Measurements from ENCODE around the gene EPHA10.

Gene EPHA10

DNA sequence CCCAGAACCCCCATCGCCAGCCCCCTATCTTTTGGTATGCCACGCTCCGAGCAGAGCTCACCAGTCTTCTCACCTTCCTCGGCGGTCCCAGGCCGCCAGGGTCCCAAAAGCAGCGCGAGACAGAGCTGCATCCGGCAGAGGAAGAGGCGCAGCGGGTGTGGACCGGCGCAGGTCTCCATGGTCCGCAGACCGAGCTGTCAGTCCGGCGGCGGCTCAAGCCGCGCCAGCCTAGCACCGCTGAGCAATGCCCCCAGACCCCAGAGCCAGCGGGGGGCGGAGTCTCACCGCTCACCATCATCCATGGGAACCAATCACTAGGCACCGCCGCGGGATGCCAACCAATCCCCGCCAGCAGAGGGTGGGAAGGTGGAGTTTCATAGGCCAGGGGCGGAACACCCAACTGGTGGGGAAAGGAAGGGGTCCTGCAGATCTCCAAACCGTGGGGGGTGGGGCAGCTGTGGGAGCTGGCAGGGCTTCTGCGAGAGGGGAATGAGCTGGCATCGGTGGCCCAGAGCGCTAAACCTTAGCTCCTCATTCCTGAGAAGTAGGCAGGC lies at the start of gene EPHA10:
EPHA10 (minus strand) TSS at position 233 of the 554 bp plus-strand sequence; CDS start at position 179, 54 bp downstream.
- in situ Hi-C loops (cut with MboI; ENCODE audit: low sequenced_read_pairs): no loop called here

DNA sequence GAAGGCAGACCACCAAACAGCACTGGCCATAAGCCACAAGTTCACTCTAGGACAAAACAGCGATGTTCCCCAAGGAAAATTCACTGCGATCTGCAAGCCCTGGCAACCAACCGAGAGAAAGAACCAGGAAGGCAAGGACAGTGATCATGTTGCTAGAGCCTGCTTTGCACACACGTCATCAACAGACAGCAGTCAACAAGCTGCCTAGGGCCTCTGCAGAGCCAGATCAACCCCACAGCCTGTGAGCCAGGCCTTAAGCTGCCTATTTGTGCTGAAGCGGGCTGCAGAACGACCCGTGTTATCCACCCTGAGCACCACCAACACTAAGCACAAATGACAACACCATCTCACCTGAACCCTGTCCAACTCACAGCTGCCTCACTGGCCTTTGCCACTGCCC lies 49.3 kb upstream of the EPHA10 start:
- in situ Hi-C loops (cut with MboI; ENCODE audit: low sequenced_read_pairs): no loop called here

DNA sequence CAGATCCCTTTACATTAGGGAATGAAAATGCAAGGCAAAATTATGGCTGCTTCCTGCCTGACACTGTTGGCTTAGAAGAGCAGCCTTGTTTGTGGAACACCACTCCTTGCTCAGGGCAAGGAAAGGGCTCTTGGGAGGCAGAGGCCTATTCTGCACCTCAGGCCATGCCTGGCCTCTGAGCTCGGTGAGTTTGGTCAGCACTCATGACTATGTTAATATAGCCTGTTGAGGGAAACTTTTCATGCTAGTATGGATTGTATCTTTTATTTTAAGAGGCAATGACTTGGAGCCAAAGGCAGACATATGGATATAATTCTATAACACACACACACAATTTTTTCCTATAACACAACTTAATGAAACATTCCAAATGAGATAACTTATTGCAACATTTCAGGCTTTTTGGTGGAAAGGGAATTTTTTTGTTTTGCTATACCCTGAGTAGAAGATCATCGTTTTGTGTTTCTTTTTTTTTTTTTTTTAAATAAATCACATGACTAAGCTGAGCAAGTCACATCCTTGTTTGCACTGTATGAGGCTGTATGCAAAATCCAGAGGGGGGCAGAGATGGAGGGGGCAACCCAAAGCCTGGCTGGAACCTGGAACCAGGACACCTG lies 48.7 kb upstream of the EPHA10 start:
- in situ Hi-C loops (cut with MboI; ENCODE audit: low sequenced_read_pairs): no loop called here

DNA sequence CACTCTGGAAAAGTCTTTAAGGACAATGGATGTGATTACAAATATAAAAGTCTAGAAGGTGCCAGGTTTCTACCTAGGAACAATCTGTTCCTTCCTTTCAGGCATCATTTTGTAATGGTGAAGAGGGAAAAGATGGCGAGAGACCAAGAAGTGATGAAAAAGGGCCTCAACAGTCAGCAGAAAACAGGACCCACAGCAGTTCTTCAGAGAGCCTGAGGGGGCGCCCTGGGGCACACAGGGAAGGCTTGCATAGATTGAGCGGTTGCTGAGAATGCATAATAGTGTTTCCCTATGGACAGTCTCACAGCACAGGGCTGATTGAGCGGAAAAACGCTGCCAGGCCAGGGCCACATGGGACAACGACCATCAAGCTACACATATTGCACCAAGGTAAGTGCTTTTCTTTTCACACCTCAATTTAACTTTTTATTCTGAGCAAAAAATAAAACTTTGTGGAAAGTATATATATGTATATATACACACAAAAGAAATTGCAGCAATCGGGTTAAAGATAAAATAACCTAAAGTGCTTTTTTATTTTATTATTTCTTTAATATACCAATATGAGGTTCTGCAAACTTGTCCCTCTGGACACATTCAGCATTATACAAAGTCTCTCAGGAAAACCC lies 46.2 kb upstream of the EPHA10 start:
- in situ Hi-C loops (cut with MboI; ENCODE audit: low sequenced_read_pairs): no loop called here

DNA sequence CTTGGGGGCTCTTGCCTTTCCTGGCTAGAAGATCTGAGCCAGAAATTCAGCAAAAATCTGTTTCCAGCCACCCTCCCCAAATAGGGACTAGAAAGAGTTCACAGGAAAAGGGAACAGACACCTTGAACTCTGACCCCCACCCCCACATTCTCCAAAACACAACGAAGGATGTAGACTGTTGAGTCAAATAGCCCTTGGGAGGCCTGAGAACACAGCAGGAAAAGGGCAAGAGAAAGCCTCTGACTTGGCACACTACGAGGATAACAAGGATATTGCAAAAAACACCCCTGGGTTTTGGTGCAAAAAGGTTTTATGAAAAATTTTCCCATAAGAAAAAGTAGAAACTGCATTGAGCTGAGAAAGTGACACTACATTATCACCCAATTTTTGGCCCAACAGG lies 45.0 kb upstream of the EPHA10 start:
- in situ Hi-C loops (cut with MboI; ENCODE audit: low sequenced_read_pairs): no loop called here

DNA sequence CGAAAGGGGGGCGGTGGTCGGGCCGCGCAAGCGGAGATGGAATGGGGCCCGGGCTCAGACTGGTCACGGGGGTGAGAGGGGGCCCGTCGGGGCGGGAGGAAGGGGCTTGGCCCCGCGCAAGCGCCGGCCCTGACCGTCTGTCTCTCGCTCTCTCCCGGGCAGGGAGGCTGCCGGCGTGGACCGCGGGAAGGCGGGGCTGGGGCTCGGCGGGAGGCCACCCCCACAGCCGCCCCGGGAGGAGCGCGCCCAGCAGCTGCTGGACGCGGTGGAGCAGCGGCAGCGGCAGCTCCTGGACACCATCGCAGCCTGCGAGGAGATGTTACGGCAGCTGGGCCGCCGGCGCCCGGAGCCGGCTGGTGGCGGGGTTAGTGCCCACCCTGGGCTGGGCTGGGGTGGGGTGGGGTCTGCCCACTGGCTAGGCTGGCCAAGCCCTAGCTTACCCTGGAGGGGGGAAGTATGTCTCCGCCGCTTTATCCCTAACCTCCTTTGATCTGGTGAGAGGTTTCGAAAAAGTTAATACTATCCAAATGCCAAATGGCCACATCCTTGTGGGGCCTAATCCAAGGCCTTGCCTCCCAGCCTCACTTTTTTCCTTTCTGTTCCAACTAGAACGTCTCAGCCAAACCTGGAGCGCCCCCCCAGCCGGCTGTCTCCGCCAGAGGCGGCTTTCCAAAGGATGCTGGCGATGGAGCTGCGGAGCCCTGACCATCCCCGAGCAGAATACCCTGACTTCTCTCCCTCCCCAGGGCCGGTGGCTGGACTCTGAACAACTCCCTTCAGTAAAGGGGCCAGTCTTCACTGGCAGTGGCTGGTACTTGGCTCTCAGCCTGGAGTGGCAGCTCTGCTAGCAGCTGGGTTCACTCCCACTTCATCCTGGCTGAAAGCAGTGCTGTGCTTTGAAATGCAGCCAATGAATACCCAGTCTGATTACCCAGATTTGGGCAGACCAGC lies 43.7 kb upstream of the EPHA10 start:
- in situ Hi-C loops (cut with MboI; ENCODE audit: low sequenced_read_pairs): no loop called here

DNA sequence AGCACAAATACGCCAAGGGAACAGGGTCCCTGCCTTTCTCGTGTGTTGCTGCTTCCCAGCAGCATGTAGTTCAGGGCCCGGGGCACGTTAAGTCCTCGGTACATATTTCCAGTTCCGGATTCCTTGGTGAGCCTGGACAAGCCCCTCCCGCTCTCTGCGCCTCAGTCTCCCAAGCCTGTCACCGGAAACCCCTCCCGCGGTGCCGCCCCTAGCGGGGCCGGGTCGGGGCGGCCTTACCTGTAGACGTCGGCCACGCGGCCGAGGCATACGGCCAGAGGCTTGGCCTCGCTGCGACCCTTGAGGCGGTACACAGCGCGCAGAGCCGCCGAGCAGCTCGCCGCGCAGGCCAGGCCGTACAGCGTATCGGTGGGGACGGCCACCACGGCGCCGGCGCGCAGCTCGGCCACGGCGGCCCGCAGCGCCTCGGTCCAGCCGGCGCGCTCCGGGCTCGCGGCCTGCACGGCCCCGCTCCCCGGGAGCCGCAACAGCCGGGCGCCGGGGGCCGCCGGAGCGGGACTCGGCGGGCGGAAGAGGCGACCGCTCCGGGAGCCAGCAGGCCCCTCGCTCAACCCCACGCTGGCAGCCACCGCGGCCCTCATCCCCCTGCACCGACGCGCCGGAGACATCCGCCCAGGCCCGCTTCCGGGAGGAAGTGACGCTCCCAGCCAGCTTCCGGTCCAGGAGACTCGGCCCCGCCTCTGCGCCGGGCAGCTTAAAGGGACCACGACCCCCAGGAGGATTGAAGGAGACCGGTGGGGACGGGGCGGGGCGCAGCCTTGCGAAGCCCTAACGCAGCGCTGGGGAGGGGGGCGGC lies 42.8 kb upstream of the EPHA10 start, which contains the start of the genes C1orf122 and YRDC:
C1orf122 (plus strand) TSS at position 236 of the 814 bp plus-strand sequence. CDS start 615 bp downstream, outside the sequence.
YRDC (minus strand) TSS at position 654 of the 814 bp plus-strand sequence; CDS start at position 626, 28 bp downstream.
- in situ Hi-C loops (cut with MboI; ENCODE audit: low sequenced_read_pairs): no loop called here

DNA sequence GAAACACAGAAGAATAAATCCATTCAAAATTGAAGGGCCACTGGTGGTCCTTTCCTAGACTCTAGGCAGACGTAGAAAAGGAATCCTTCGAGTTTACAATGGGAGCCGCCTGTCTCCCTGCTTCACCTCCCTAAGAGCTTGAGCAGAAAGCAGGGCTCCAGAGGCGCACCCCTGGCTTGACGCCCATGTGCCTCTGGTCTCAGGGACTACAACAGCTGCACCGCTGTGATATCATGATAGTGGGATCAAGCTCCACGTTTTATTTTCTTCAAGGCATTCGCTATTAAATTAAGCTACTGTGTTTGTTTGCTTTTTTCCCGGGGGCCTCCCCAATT lies 42.3 kb upstream of the EPHA10 start:
- in situ Hi-C loops (cut with MboI; ENCODE audit: low sequenced_read_pairs): no loop called here

DNA sequence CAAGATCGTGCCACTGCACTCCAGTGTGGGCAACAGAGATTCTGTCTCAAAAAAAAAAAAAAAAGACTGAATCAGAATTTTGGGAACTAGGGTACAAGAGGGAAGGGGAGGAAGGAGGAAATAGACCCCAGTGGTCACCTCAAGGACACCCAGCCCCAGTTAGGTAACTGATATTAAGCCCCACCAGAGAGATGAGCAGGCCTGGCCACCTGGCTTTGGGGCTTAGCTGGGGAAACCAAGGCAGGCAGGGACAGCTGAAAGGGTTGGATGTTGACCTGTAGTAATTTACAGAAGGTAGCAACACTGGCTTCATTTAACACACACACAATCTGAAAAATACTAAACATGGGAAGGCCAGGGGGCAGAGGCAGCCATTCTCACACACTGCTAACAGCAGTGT lies 37.5 kb upstream of the EPHA10 start:
- in situ Hi-C loops (cut with MboI; ENCODE audit: low sequenced_read_pairs): no loop called here

DNA sequence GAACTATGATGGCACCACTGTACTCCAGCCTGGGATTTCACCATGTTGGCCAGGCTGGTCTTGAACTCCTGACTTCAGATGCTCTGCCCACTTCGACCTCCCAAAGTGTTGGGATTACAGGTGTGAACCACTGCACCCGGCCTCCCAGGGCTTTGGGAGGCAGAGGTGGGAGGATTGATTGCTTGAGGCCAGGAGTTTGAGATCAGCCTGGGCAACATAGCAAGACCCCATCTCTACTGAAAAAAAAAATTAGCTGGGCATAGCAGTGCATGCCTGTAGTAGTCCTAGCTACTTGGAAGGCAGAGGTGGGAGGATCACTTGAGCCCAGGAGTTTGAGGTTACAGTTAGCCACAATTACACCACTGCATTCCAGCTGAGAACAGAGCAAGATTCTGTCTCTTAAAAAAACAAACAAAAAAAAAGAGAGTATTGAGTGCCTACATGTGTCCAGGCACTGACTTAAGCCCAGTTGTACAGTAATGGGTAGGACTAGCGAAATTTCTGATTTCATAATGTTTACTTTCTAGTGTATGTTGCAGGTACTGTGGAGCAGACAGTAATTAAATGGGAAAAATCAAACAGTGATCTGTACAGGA lies 32.9 kb upstream of the EPHA10 start:
- in situ Hi-C loops (cut with MboI; ENCODE audit: low sequenced_read_pairs): no loop called here

DNA sequence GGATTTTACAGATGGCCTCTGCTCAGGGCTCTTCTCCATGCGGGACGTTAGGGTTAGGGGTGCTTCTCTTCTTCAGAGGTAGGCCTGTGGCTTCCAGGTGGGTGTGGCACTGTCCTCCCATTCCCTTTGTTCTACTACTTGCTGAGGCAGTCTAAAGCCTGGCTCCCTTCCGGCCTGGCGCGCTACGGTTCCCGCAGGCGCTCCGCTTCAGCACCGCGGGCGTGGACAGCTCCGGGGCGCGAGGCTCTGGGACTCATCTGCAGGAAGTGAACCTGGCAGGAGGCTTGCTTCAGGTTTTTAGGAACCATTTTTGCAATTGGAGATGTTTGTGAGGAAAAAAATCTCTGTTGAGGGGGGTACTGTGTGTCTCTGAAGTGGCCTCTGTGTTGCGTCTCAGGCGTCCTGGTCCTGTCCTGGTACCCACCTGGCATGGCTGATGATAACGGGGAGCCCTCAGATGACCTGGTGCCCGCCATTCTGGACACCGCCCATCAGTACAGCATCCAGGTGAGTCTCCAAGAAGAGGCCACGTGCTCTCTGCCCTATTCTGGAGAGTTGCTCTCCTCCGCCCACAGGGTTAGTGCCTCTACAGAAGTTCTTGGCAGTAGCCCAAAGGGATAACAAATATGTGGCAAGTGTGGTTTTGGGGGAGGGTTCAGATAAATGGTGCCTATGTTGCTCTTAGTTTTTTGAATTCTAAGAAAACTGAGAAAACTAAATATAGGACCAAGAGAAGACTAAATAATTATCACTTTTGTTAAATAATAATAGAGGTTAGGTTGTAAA lies 30.6 kb upstream of the EPHA10 start:
- in situ Hi-C loops (cut with MboI; ENCODE audit: low sequenced_read_pairs): no loop called here

DNA sequence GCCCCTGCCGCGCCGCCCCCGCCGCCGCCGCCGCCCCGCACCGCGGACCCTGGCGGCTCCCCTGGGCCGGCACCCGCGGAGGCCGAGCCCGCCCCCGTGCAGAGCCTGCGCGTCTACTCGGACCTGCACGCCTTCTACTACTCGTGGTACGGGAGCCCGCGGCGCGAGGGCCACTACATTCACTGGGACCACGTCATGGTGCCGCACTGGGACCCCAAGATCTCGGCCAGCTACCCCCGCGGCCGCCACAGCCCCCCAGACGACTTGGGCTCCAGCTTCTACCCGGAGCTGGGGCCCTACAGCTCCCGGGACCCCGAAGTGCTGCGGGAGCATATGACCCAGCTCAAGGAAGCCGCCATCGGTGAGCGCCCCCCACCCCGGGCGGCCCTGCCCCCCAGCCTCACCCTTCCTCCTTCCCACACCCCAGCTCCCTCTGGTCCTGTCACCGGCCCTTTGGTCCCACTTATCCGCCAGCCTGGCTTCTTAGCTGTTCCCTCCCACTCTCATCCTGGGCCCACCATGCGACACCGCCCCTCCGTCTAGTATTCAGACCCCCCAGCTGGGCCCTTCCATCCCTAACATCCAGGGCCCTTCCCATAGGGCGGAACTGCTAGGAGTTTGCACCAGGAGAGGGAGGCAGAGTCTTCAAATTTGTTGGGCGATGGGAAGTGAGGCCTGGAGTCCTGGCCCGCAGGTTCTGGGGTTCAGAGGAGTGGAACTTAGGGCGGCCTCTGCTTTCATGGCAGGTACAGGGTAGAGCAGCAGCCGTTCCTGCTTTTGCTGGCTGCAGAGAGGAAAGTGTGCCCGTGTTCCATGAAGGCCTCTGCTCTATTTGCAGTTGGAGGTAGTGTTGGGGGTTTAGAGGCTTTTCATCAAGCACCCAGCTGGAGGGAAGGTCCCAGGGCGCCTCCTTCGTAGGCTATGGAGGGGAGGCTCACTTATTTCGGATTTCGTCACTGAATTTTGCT lies 29.7 kb upstream of the EPHA10 start:
- in situ Hi-C loops (cut with MboI; ENCODE audit: low sequenced_read_pairs): no loop called here

DNA sequence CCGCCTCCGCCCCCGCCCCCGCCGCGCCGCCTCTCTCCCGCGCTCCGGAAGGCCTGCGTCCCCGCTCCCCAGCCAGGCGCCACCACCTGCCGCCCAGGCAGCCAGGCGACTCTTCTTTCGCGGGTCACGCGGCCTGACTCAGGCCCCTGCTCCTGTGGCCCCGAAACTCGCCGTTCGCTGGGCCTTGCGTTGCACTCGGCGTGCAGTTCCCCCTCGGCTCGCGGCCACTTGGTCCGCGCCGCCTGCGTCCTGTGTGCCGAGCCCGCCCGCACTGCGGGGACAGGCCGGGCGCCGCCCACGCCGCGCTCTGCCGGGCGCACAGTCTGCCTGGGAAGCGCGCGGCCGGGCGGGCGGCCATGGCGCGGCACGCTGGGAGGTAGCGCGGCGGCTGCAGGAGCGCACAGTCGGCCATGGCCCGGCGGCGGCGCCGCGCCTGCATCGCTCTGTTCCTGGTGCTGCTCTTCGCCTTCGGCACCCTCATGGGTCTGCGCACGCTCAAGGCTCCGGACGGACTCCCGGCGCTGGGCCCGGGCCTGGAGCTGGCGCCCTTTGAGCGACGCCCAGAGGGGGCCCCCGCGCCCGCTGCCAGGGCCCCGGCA lies 29.0 kb upstream of the EPHA10 start, which contains the start of gene MANEAL:
MANEAL (plus strand) TSS at position 75 of the 599 bp plus-strand sequence; CDS start at position 411, 336 bp downstream.
- in situ Hi-C loops (cut with MboI; ENCODE audit: low sequenced_read_pairs): no loop called here

DNA sequence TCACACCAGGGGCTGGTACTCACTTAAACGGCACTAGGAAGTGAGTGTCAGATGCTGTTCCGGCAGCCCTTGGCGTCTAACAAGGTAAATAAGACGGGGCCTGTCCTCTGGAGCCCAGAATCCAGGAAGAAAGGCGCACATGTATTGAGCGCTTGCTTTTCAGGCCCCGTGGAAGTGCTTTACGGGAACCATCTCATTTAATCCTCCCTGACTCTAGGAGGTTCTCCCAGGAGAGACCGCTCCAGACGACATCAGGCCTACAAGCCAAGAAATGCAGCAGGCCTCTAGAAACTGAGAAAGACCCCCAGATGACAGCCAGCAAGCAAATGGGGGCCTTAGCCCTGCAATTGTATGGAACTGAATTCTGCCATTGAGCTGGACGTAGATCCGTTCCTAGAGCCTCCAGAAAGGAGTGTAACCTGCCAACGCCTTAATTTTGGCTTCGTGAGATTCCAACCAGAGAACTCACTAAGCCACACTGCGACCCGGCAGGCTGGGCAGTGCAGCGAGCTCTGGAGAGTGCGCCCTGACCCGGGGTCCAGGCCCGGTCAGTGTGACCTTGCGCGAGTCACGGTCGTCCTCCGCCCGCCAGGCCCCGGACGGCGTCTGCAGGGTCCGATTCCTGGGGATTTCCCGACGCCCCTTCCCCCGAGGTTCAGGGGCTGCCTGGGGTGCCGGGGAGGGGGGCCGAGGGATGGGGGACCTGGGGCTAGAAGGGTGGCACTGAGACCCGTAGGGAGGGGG lies 28.2 kb upstream of the EPHA10 start:
- in situ Hi-C loops (cut with MboI; ENCODE audit: low sequenced_read_pairs): no loop called here

DNA sequence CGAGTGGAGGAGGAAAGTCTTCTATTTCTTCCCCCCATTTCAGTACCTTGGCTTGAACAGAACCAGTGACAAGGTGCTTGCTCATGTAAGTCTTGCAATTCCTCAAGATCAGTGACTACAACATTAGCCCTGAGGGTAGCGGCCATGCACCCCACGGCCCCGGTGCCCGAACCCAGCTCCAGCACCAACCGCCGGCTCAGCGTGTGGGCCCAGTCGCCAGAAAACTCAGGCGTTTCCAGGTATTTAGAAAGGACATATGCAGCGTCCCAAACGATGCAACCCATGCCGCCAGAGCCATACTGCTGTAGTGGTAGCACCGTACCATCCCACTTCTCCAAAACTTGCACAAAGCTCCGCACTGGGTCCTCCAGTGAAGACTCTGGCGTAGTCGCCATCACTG lies 17.6 kb upstream of the EPHA10 start:
- in situ Hi-C loops (cut with MboI; ENCODE audit: low sequenced_read_pairs): no loop called here

DNA sequence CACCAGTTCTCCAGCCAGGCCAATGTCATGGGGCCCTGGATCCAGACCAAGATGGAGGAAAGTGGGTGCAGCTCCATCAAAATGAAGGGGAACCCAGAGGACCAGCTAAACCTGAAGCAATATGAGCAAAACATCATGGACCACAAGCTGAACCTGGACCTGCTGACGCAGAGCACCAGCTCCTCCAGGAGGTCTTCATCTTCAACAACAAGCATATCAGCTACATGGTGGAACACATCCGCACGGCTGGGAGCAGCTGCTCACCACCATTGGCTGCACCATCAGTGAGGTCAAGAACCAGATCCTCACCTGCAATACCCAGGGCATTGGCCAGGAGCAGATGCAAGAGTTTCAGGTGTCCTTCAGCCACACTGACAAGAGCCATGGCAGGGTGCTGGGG lies 13.7 kb upstream of the EPHA10 start:
- in situ Hi-C loops (cut with MboI; ENCODE audit: low sequenced_read_pairs): no loop called here

DNA sequence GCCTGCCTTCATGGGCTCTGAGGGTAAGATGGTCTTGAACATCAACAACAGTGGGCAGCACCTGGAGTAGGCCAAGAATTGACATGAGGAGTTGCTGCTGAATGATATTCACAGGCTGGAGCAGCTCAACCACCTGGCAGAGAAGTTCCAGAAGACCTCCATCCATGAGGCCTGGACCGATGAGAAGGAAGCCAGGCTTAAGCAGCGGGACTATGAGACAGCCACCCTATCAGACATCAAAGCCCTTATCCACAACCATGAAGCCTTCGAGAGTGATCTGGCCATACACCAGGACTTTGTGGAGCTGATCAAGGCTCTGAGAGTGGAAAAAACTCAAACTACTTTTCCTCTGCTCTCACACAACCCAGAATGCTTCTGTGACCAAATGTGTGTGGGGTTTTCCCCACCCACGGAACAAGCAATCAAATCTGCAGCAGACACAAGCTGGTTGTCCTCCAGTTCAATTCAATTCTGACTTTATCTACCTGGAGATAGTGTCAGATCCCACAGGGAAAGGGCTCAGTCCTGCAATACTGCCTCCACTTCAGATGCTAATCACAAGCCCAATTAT lies 12.1 kb upstream of the EPHA10 start:
- in situ Hi-C loops (cut with MboI; ENCODE audit: low sequenced_read_pairs): no loop called here
